K562 (cell line): ENCODE measurements around the gene HNRNPK. TPM values are rescaled to one million over a fixed set of nuclear protein-coding genes. Genes with fewer than 3 reads are reported as not detected.

ENCODE experiments used
- AFF1 ChIP-seq, 2 experiments: fragments of 450-650 bp; IDR thresholded peaks; 2 replicates each; pipeline ENCODE4 v1.6.1; 2018; ENCODE audit warnings: mild to moderate bottlenecking in 2 of 2, low read depth in 1 of 2; ENCODE audit not compliant: partially characterized antibody in 2 of 2
- CHD7 ChIP-seq: fragments of 200-600 bp; sonication (generic); IDR thresholded peaks from one replicate; pipeline ENCODE4 v1.6.1; 2012; ENCODE audit warnings: mild to moderate bottlenecking, low read depth, low read length, inconsistent platforms
- NFYB ChIP-seq: IDR thresholded peaks from 2 replicates; pipeline ENCODE4 v1.6.1; 2011; ENCODE audit warnings: mild to moderate bottlenecking, moderate library complexity; ENCODE audit not compliant: insufficient read length; ENCODE audit errors: extremely low read depth
- POLR2A ChIP-seq: fragments of 450-650 bp; conservative IDR thresholded peaks from 2 replicates; pipeline ENCODE4 v1.6.1; 2016
- polyA plus RNA-seq, 8 experiments: library from polyadenylated mRNA; depleted of rRNA in 4 of 8; stranded (reverse) in 5 of 8; unstranded in 3 of 8; fragments of >200 nt; fragmentation: Nextera tagmentation in 2 of 8; fragmentation: Illumina TruSeq in 1 of 8; extraction: Ambion mirVana in 2 of 8; extraction: Trizol in 1 of 8; gene quantifications; 2 replicates each; pipeline versions ENCODE4 v1.2.1 to v1.2.3, GENCODE V29; 2011 to 2014; ENCODE audit warnings: inconsistent platforms in 1 of 8, missing spikeins in 1 of 8
- total RNA-seq, 7 experiments: library from RNA; depleted of rRNA in 6 of 7; stranded (reverse); fragments of >200 nt in 6 of 7; fragmentation: Illumina TruSeq in 2 of 7; extraction: Trizol in 2 of 7; gene quantifications; 2 replicates each; pipeline versions ENCODE4 v1.2.1 to v1.2.3, GENCODE V29; 2011 to 2021; ENCODE audit warnings: low replicate concordance in 1 of 7
- TF ChIP-seq, protein P1 (sequence below): fragments of 200-800 bp; sonication (Bioruptor generic); IDR thresholded peaks from 2 replicates; pipeline ENCODE4 v1.6.1; 2016; ENCODE audit warnings: missing genetic modification characterization, missing compliant biosample characterization

Gene HNRNPK
- total and polyA plus RNA-seq, 9 of the 15 experiments (the other 6 are each of a cell fraction or from before 2014, with no cell fraction given) = 224 to 883 (median 618) TPM

GRCh38 chr9:83920927-83921707 is 58.9 kb downstream of the HNRNPK start, which contains the start of gene KIF27 (continued):
- TF ChIP-seq AFF1 (IDR thresholded peaks at IDR 0.05; ENCODE audit: low read depth in 1 of 2, partially characterized antibody in 2 of 2) = no peak
- TF ChIP-seq, protein P1, sequence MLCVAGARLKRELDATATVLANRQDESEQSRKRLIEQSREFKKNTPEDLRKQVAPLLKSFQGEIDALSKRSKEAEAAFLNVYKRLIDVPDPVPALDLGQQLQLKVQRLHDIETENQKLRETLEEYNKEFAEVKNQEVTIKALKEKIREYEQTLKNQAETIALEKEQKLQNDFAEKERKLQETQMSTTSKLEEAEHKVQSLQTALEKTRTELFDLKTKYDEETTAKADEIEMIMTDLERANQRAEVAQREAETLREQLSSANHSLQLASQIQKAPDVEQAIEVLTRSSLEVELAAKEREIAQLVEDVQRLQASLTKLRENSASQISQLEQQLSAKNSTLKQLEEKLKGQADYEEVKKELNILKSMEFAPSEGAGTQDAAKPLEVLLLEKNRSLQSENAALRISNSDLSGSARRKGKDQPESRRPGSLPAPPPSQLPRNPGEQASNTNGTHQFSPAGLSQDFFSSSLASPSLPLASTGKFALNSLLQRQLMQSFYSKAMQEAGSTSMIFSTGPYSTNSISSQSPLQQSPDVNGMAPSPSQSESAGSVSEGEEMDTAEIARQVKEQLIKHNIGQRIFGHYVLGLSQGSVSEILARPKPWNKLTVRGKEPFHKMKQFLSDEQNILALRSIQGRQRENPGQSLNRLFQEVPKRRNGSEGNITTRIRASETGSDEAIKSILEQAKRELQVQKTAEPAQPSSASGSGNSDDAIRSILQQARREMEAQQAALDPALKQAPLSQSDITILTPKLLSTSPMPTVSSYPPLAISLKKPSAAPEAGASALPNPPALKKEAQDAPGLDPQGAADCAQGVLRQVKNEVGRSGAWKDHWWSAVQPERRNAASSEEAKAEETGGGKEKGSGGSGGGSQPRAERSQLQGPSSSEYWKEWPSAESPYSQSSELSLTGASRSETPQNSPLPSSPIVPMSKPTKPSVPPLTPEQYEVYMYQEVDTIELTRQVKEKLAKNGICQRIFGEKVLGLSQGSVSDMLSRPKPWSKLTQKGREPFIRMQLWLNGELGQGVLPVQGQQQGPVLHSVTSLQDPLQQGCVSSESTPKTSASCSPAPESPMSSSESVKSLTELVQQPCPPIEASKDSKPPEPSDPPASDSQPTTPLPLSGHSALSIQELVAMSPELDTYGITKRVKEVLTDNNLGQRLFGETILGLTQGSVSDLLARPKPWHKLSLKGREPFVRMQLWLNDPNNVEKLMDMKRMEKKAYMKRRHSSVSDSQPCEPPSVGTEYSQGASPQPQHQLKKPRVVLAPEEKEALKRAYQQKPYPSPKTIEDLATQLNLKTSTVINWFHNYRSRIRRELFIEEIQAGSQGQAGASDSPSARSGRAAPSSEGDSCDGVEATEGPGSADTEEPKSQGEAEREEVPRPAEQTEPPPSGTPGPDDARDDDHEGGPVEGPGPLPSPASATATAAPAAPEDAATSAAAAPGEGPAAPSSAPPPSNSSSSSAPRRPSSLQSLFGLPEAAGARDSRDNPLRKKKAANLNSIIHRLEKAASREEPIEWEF (CRISPR knock-in tag) = no peak
- TF ChIP-seq NFYB = no peak
- TF ChIP-seq CHD7 = no peak
- TF ChIP-seq POLR2A = peak; percentile 65
